Stimulated activated CD4-positive, alpha-beta T cell treated with anti-CD3 and anti-CD28 coated beads, Interleukin-2, amount 100 ng/mL, for 48 hours (primary cell): Measurements from ENCODE around the gene DOCK3.
"Not testable (repeated sequence)": the region's sequence is repeated elsewhere in the genome, so short reads cannot be mapped to it uniquely, and the experiment has no call there.

Experiments
- DNase-seq, 2 donors: peaks; one replicate each; pipeline ENCODE4 v3.0.0-alpha.2; 2020

DOCK3 gene

DNA sequence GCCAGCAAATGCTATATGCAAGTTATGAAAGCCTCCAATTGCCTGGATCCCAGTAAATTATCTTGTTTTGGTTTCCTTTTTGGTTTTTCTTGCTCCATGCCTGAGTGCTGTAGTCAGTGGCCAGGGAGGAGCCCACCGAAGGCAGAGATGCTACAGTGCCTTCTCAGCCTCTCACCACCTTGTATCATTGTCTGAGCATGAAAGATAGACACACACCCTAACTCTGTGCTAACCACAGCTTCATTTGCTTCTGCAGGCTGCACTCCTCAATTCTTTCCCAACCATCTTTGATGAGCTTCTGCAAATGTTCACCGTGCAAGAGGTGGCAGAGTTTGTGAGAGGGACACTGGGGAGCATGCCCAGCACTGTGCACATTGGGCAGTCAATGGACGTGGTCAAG lies 595.8 kb downstream of the DOCK3 start:
- DNase-seq = no peak

DNA sequence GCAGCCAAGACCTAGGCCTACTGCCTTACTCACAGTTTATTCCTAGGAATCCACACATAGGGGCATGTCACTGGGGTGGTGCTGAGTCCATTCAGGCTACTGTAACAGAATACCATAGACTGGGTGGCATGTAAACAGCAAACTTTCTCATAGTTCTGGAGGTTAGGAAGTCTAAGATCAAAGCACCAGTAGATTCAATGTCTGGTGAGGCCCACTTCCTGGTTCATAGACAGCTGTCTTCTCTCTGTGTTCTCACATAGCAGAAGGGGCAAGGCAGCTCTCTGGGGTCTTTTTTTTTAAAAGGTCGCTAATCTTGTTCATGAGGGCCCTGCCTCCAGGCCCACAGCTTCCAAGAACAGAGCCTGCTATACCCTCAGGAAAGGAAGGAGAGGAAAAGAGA lies 596.4 kb downstream of the DOCK3 start:
- DNase-seq = no peak

DNA sequence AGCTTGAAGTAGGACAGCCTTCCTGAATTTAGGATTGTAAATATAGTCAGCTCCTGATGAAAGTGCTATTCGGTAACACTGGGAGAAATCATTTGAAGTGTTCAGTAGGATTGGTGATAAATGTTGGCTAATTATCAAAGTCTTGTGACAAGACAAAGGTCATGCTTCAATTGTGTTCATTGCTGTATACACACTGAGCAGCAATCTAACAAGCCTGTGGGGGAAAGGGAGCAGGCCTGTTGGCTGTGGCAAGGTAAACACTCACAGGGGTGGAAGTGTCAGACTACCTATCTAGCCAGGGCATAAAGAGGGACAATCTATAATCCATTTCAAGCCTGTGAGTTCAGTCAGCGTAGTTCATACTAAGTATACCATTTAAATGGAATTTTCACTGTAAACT lies 599.3 kb downstream of the DOCK3 start:
- DNase-seq = no peak

DNA sequence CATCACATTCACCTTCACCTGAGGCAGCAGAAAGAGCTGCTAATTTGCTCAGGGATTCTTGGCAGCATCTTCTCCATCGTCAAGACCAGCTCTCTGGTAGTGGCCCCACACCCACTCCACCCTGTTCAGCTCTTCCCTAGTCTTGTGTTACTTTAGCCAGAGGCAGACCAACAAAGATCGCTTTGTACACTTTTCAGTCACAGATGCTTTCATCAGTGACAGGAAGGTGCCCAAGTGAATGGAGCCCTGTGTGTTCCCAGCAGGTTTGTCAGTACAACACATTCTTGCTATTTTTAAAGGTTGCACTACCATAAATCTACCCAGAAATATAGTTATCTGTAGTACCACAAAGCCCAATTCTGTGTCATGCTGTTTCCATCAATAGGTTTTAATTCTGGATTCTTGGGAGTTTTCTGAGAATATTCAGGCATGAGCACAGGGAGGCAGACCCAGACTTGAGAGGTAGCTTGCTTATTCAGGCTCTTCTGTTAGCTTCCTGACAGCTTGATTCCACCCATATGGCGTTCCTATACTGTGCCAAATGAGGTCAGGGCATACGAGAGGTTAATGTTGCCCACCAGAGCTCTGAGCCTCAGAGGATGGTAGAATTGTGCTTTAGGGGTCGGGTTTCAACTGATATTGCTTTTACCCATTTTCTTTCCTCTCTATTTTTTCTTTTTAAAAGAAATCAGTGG lies 600.5 kb downstream of the DOCK3 start:
- no peak for DNase-seq

DNA sequence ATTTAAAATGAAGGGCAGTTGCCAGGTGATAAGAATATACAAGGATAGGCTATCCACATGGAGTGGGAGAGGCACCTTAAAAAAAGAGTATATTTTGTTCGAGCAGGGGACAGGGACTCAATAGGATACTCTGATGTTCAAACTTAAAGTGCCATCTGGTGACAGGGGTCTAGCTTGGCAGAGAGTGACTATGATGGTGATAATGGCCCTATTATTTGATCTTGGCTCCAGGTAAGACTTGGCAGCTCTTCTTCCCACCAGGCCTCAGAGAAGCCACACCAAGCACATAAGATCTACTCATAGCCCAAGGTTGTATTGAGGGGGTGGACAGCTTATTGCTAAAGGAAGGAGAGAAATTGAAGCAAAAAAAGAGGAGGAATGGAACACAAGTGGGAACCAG lies 601.3 kb downstream of the DOCK3 start:
- no peak for DNase-seq

DNA sequence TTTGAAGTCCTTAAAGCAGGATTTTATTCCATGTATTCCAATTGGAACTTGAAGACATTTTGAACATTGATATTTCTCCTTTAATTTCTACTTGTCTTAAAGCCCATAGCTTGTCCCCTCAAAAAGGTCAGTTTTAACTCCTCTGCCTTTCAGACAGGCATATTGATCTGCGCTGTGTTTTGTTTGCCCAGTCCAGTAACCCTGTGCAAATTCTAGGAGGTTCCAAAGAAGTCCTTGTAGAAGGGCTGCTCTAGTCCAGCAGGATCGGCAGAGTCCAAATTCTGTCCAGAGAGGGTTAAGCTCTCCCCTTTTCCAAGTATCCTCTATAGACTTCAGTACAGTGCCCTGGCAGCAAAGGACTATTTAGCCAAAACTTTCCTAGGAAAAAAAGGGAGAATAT lies 604.7 kb downstream of the DOCK3 start:
- no peak for DNase-seq

DNA sequence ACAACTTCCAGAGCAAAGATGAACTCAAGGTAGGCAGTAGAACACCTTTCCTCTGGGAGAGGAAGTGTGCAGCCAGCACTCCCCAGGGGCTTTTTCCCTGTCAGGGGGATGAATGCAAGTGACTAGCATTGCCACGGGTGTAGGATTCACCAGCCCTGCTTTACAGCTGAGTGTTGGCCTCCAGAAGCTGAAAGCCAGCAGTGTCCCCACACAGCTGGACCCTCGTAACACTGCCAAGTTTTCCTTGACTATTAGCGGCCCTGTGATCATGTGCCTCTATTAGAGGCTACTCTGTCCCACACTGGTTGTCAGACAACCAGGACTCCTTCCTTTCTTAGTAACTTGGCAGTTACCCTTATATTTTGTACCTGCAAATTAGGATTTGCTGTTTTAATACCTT lies 605.4 kb downstream of the DOCK3 start:
- DNase-seq = no peak

DNA sequence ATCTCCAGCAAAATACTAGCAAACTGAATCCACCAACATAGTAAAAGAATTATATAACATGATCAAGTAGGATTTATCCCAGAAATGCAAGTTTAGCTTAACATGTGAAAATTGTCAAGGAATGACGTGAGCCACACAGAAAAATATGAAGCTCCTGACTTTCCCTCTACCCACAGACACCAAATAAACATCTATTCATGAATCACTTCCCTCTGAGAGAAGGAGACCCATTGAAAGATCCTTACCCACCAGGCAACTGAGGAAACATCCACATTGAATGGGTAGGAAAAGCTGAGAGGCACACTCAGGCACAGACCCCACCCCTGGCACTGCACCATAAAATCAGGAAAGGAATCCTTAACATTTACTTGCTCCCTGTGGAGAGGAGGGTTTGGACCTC lies 608.2 kb downstream of the DOCK3 start:
- no peak for DNase-seq

DNA sequence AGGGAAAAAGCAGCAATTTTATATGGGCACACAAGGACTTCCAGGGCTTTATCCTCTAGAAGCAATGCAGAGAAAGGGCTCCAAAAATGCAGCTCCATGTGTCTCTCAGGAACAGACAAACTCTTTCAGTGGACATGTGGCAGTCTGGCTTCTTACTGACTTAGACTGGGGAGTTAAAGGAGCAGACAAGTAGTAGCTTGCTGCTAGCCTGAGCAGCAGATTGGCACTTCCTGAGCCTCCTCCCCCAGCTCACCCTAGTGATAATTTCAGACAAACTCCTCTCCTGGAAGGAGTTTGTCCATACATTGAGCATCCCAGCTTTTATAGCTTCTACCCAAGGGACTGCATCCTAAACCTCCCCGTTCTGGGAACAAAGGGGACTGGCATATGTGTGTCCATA lies 608.7 kb downstream of the DOCK3 start:
- no peak for DNase-seq

DNA sequence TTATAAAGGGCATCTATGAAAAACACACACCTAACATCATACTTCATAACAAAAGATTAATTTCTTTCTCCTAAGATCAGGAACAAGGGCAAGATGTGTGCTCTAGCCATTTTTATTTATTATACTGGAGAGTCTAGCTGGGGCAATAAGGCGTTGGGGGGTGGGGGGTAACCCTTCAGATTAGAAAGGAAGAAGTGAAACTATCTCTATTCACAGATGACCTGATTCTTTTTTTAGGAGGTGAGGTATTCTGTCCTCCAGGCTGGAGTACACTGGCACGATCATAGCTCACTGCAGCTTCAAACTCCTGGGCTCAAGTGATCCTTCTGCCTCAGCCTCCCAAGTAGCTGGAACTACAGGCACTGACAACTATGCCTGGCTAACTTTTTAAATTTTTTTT lies 620.9 kb downstream of the DOCK3 start:
- no peak for DNase-seq

DNA sequence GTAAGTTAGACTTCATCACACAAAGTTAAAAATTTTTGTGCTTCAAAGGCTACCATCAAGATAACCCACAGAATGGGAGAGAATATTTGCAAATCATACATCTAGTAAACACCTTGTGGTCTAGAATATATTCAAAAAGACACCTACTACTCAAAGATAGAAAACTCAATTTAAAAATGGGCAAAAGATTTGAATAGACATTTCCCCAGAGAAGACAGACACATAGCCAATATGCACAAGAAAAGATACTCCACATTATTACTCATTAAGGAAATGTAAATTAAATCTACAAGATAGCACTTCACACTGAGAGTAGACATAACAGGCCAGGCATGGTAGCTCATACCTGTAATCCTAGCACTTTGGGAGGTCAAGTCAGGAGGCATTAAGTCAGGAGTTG lies 622.6 kb downstream of the DOCK3 start:
- no peak for DNase-seq

DNA sequence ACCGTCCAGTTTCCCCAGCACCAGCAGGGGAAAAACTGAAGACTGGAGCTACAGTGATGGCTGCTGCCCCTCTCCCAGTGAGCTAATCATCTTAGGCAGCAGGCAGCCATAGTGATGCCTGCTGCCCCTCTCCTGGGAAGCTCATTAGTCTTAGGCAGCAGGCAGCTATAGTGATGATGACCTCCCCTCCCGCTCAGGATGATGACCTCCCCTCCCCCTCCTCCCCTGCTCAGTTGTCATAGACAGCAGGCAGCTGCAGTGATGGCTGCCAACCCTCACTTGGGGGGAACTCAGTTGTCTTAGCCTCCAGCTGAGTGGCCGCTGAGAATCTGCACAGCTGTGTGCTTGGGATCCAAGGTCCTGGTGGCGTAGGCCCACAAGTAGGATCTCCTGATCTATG lies 629.5 kb downstream of the DOCK3 start:
- DNase-seq = no peak

DNA sequence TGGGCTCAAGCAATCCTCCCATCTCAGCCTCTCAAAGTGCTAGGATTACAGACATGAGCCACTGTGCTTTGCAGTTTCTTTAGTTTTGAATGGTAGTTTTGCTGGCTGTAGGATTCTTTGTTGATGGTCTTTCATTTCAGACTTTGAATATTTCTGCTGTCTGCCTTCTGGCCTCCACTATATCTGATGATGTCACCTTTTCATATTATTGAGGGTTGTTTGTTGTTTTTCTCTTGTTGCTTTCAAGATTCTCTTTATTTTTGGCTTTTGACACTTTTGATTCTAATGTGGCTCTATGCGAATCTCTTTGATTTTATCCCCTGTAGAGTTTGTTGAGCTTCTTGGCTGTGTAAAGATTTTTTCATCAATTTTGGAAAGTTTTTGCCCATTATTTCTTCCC lies 631.4 kb downstream of the DOCK3 start:
- DNase-seq = no peak

DNA sequence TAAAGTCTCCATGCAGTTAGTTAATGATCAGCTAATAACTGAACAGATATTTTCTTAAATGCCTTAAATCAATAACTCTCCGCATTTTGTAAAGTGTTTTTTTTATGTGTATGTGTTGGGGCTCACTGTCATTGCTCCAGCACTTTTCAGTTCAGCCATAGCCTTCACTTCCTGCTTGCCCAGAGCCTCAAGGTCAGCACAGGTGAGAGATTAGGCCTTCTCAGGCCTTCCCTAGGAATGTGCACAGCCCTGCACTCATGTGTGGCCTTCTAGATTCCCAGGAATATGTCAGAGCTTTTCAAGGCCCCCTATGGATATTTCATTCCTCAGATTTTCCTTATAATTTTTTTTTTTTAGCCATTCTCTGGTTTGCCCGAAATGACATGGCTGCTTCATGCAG lies 632.7 kb downstream of the DOCK3 start:
- no peak for DNase-seq

DNA sequence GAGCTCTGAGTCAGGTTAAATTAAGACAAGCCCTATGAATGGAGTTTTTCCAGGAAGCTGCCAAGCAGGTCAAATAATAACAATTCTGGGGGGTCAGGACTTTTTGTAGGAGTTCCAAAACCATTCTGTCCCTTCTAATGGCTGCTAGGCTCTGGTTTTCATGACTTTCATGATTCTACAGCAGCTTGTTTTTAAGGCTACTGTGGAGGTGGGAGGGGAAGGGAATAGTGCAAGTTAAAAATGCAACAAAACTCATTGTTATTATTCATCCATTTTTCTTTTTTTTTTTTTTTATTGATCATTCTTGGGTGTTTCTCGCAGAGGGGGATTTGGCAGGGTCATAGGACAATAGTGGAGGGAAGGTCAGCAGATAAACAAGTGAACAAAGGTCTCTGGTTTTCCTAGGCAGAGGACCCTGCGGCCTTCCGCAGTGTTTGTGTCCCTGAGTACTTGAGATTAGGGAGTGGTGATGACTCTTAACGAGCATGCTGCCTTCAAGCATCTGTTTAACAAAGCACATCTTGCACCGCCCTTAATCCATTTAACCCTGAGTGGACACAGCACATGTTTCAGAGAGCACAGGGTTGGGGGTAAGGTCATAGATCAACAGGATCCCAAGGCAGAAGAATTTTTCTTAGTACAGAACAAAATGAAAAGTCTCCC lies 633.3 kb downstream of the DOCK3 start:
- not testable (repeated sequence) for DNase-seq

DNA sequence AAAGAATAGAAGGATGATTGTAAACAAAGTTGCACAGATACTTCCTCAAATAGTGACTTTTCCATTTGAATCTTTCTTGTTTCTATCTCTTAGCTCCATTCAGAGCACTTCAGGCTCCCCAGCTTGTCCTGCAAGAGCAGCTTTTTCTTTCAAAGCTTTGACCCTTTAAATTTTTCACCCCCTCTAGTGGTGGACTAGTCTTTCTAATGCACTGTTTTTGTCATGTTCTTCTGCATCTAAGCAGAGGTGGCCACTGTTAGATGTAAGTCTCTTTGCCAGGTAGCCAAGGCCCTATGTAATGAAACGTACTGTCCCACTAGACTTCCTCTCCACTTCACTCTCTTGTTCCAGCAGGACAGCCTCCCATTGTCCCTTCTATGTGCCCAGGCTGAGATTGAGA lies 636.3 kb downstream of the DOCK3 start:
- no peak for DNase-seq

DNA sequence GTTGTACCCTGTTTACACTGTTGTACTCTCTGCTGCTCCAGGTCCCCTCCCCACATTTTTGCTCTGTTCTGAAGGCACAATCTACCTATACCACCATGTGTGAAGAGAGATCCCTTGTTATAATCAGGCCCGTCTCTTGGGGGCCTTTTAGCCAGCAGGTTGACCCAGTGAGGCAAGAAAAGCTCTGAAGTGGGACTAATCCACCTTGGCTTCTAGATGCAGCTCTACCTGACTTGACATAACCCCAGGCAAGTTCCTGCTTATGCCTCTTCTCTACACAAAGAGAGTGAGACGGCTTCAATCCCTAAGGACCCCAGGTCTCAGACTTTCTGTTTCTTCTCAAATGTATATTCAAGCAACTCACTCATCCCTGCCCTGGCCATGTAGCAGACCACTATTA lies 653.5 kb downstream of the DOCK3 start:
- no peak for DNase-seq

DNA sequence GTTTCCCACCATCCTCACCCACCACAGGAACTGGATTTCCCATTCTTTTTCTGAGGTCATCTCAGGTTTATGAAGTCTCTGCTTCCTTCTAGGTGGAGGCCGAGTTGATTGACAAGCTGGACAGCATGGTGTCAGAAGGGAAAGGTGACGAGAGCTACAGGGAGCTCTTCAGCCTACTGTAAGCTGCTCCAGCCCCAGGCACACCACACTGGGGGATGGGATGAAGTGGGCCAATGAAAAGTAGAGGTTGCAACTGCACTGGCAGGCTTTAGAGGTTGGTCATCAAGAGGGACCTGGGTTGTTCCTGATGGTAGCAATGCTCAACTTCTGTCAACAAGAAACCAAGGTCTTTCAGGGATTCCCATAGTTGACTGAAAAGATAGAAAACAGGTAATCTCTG lies 655.3 kb downstream of the DOCK3 start:
- no peak for DNase-seq

DNA sequence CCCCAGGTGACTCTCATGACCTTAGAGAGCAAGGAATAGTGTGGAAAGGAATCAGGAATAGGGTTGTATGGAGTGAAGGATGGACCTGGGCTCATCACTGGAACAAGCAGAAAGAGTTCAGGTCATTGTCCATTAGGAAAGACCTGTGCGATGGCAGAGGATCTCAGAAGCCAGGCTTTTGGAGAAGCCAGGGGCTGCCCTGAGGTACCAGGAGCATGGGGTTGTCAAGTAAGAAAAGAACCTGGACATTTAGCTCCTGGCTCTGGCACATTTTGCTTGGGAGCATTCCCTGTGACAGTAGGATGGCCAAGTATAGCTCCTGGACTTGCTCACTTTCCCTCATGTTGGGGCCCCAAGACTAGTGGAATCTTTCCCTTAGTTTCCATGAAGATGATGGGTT lies 657.4 kb downstream of the DOCK3 start:
- no peak for DNase-seq

DNA sequence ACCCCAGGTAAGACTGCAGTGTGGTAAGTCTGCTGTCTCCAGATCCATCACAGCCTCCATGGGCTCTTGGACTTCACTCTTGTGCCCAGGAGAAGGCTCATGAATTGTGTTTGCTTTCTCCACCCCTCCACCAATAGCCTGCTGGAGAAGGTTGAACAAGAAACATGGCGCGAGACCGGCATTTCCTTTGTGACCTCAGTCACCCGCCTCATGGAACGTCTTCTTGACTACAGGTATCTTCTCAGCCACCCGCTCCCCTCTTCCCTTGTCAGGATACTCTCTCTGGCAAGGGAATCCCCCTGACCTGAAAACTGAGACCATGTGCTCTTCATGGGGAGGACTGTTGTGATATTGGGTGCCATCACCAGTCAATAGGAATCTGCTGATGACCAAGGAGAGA lies 658.3 kb downstream of the DOCK3 start:
- no peak for DNase-seq

DNA sequence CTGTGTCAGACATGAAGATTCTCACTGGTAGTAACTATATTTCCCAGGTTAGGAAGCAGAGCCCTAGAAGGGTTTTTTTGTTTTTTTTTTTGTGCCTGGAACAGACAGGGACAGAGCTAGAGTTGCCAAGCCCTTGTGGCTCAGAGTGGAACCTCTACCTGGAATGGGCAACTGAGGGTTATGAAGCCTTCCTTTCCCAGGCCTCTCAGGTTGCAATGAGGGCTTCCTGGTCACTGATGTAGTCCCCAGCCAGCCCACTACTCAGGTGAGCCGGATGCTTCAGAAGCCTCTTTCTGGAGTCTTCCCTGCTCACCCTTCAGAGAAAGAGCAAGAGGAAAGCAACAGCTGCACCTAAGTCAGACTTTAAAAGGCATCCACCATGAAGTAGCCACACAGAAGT lies 661.5 kb downstream of the DOCK3 start:
- no peak for DNase-seq

DNA sequence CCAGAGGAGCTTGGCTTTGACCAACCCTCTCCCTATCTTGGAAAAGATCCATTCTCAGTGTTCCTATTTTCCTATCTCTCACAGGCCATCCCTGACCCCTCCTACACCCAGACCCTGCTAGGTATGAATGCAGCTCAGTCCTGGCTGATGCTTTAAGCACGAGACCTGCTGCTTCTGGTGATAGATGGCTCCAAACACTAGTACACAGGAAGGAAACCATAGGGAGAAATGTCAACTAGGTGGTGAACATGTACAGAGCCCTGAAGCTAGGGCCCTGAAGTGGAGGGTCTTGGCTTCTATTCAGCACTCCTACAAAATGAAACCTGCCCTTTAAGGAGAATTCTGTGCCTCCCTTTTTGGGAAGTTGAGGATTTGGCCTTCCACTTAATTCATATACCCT lies 662.9 kb downstream of the DOCK3 start:
- DNase-seq = no peak

DNA sequence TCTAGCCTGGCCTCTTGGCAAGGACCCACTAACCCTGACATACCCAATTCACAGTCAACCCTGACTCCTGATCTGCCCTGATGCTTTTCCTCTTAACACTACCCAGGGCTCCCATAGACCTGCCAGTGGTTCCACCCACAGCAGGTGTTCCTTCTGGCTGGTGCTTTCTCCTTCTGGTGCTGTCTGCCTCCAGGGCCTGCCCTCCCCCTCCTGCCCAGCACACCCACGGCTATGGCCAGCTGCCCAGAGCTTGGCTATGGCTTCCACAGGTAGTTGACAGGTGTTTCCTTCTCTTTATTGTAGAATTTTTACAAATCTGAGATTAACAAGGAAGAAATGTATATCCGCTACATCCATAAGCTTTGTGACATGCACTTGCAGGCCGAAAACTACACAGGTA lies 663.9 kb downstream of the DOCK3 start:
- DNase-seq = no peak

DNA sequence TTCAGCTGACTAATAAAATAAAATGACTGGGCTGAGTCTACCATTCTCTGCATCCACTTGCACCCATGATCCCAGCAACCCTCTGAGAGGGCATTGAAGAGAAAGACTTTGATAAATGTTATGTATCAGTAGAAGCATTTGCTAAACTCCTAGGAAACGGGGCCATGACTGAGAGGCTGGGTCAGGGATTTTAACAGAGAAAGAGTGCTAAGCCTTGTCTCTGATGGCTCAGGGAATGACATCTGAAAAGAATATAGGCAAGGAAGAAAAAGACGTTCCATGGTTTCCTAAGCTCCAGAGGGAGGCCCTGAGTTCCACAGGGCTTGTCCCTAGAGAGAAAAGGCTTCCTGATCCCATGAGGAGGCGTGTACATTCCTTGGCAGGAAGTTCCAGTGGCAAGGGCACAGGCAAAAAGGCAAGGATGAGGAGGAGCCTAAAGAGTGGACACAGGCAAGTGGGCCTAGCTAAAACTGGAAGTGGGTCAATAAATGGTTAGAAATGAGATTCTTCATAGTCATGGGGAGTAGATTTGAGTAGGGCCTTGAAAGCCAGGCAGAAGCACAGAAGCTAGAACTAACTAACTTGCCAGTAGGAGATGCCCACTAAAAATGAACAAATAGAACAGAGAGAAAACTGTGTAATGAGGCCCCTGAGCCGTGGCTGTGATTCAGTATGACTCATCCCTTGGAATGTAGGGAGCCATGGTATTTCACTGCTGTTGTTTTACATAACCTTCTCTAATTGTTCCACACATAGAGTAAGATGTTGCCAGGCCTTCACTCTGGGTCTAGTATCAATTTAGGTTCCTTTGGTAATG lies 665.5 kb downstream of the DOCK3 start:
- DNase-seq = no peak
